HepG2 (cell line): ENCODE measurements around the gene NGF. TPM values are rescaled to one million over a fixed set of nuclear protein-coding genes. Genes with fewer than 3 reads are reported as not detected.

Experiments used
- ATAC-seq: fragments of 200-7000 bp; cut with Tn5 transposase; 3 replicates; pipeline ENCODE4 v1.9.1; 2020; ENCODE audit warnings: mild to moderate bottlenecking, moderate library complexity
- BruUV-seq: library from RNA; stranded (reverse); fragments of 400-500 nt; replicated peaks from 2 replicates; lab custom pipeline; 2021; lab: Mats Ljungman, UMichigan
- CTCF ChIA-PET: fragments of 300-600 bp; formaldehyde crosslinking; extraction: SDS; loops from one replicate; lab custom pipeline; 2021; ENCODE audit warnings: low total read pairs, inconsistent platforms, low intra/inter-chr PET ratio; lab: Yijun Ruan, JAX
- POLR2A ChIA-PET: fragments of 350-600 bp; sonication (Branson Sonifier 250); formaldehyde crosslinking; loops from one replicate; lab custom pipeline; 2020; ENCODE audit warnings: antibody characterized with exemption, inconsistent platforms; lab: Yijun Ruan, JAX
- DNase-seq: peaks from one replicate; pipeline ENCODE4 v3.0.0-alpha.2; 2015; ENCODE audit warnings: low spot score
- FAIRE-seq: peaks from 3 replicates; lab custom pipeline; 2011; peaks lifted over from hg19 to GRCh38; lab: Jason Lieb, UNC
- H2AFZ ChIP-seq: one replicate; pipeline ENCODE4 v1.6.1; 2011; ENCODE audit warnings: low read length, inconsistent platforms
- H3K27ac ChIP-seq: fragments of 300-600 bp; 3 replicates; pipeline ENCODE4 v1.8.0; 2011; ENCODE audit warnings: mixed run types, mild to moderate bottlenecking, mixed read lengths, low read length, inconsistent platforms; ENCODE audit not compliant: insufficient read depth; ENCODE audit errors: extremely low read length
- H3K27me3 ChIP-seq, 2 experiments: fragments of 200-600 bp in 1 of 2; 2 replicates in 1 of 2; 3 replicates in 1 of 2; pipeline versions ENCODE4 v1.6.0 to v1.8.0; 2011; ENCODE audit warnings: low read length in 2 of 2, mild to moderate bottlenecking in 2 of 2, moderate library complexity in 2 of 2, inconsistent platforms in 1 of 2; ENCODE audit not compliant: insufficient read depth in 2 of 2, control insufficient read depth in 1 of 2
- H3K36me3 ChIP-seq, 2 experiments: fragments of 200-600 bp in 1 of 2; replicated peaks in 1 of 2; 2 replicates in 1 of 2; 3 replicates in 1 of 2; pipeline versions ENCODE4 v1.5.1 to v1.8.0; 2011; ENCODE audit warnings: low read length in 2 of 2, inconsistent platforms in 1 of 2; ENCODE audit not compliant: insufficient read depth in 2 of 2, control insufficient read depth in 1 of 2
- H3K4me1 ChIP-seq: 2 replicates; pipeline ENCODE4 v1.5.1; 2012; ENCODE audit warnings: low read length, inconsistent platforms; ENCODE audit not compliant: insufficient read depth
- H3K4me2 ChIP-seq: 2 replicates; pipeline ENCODE4 v1.6.0; 2011; ENCODE audit warnings: low read depth, low read length, inconsistent platforms
- H3K4me3 ChIP-seq, 3 experiments: fragments of 200-600 bp in 1 of 3; sonication (generic), shearing (Covaris generic) in 1 of 3; replicated peaks in 1 of 3; 2 replicates each; pipeline ENCODE4 v1.5.1; 2011 to 2016; ENCODE audit warnings: low read length in 3 of 3, inconsistent platforms in 2 of 3, low read depth in 2 of 3, mild to moderate bottlenecking in 2 of 3, control low read depth in 1 of 3, mixed read lengths in 1 of 3; ENCODE audit not compliant: insufficient read depth in 1 of 3
- H3K79me2 ChIP-seq: one replicate; pipeline ENCODE4 v1.6.1; 2011; ENCODE audit warnings: low read length, inconsistent platforms; ENCODE audit not compliant: insufficient read depth
- H3K9ac ChIP-seq: 2 replicates; pipeline ENCODE4 v1.6.0; 2011; ENCODE audit warnings: mild to moderate bottlenecking, low read depth, low read length, inconsistent platforms; ENCODE audit not compliant: insufficient read depth
- H3K9me3 ChIP-seq: 2 replicates; pipeline ENCODE4 v1.5.1; 2012; ENCODE audit warnings: mild to moderate bottlenecking, low read length
- H4K20me1 ChIP-seq: 2 replicates; pipeline ENCODE4 v1.6.0; 2011; ENCODE audit warnings: inconsistent platforms, mild to moderate bottlenecking, low read length, moderate library complexity; ENCODE audit not compliant: insufficient read depth
- ARHGAP35 ChIP-seq: sonication (generic); formaldehyde crosslinking; IDR thresholded peaks from 2 replicates; pipeline ENCODE4 v1.9.0; 2022; ENCODE audit warnings: mild to moderate bottlenecking, inconsistent platforms, moderate library complexity, missing genetic modification reagents, borderline replicate concordance
- EP300 ChIP-seq, 3 experiments: sonication (generic) in 1 of 3; formaldehyde crosslinking in 1 of 3; IDR thresholded peaks; 2 replicates each; pipeline versions ENCODE4 v1.5.1 to v1.6.1; 2011 to 2020; ENCODE audit warnings: low read depth in 2 of 3, low read length in 2 of 3, borderline replicate concordance in 1 of 3, improper control_type of control experiment in 1 of 3, mild to moderate bottlenecking in 1 of 3, missing genetic modification reagents in 1 of 3, moderate library complexity in 1 of 3
- GATA4 ChIP-seq: sonication (generic); IDR thresholded peaks from 2 replicates; pipeline ENCODE4 v1.6.1; 2016; ENCODE audit warnings: antibody characterized with exemption, low read depth, borderline replicate concordance
- IRX3 ChIP-seq: sonication (generic); formaldehyde crosslinking; IDR thresholded peaks from 2 replicates; pipeline ENCODE4 v1.8.1; 2023; ENCODE audit warnings: mild to moderate bottlenecking, low read depth, missing genetic modification reagents, borderline replicate concordance
- NPAS2 ChIP-seq: sonication (generic); formaldehyde crosslinking; IDR thresholded peaks from 2 replicates; pipeline ENCODE4 v1.8.0; 2022; ENCODE audit warnings: mild to moderate bottlenecking, missing genetic modification reagents, borderline replicate concordance
- SOX6 ChIP-seq, 2 experiments: fragments of 450-650 bp in 1 of 2; sonication (generic) in 1 of 2; formaldehyde crosslinking in 1 of 2; IDR thresholded peaks; 2 replicates each; pipeline versions ENCODE4 v1.4.0 to v1.6.1; 2017 to 2020; ENCODE audit warnings: antibody characterized with exemption in 1 of 2, mild to moderate bottlenecking in 1 of 2, missing genetic modification reagents in 1 of 2
- ZNF282 ChIP-seq: fragments of 450-650 bp; IDR thresholded peaks from 2 replicates; pipeline ENCODE4 v1.6.1; 2018; ENCODE audit not compliant: partially characterized antibody
- WGBS: methylation state at CpG from one replicate; pipeline ENCODE4 v1.1.6; 2017; ENCODE audit warnings: low lambda C conversion rate; 5-methylcytosine and 5-hydroxymethylcytosine counted together
- in situ Hi-C: cut with HindIII; loops from 2 replicates; pipeline ENCODE4 v1.10.0; 2017; ENCODE audit warnings: low pct_unique_long_range_greater_than_20kb; ENCODE audit not compliant: extremely low pct_ligation_motif_present
- intact Hi-C: fragments of 100-400 bp; cut with micrococcal nuclease; formaldehyde crosslinking; loops from one replicate; pipeline ENCODE4 v1.10.0; 2022; ENCODE audit not compliant: unreplicated experiment
- polyA plus RNA-seq, 8 experiments: library from polyadenylated mRNA; depleted of rRNA in 3 of 8; stranded (reverse) in 7 of 8; unstranded in 1 of 8; fragments of >200 nt; fragmentation: Illumina TruSeq in 4 of 8; extraction: Trizol in 4 of 8; gene quantifications; 2 replicates each; pipeline versions ENCODE4 v1.2.1 to v1.2.3, GENCODE V29; 2011 to 2016; ENCODE audit warnings: low read depth in 4 of 8, missing spikeins in 1 of 8, mixed read lengths in 1 of 8; ENCODE audit not compliant: insufficient read depth in 1 of 8
- total RNA-seq, 5 experiments: library from RNA; depleted of rRNA; stranded (reverse); fragments of >200 nt; fragmentation: Illumina TruSeq; extraction: Trizol; gene quantifications; 2 replicates each; pipeline ENCODE4 v1.2.3, GENCODE V29; 2016; ENCODE audit warnings: low read depth in 1 of 5
- TF ChIP-seq, protein P1 (sequence below): IDR thresholded peaks from 2 replicates; pipeline ENCODE4 v1.6.1; 2016; ENCODE audit warnings: mild to moderate bottlenecking, missing biosample characterization, missing genetic modification reagents

The NGF gene
- total and polyA plus RNA-seq, 2 of the 13 experiments (the other 11 are each of a cell fraction or from before 2014, with no cell fraction given): not detected

DNA sequence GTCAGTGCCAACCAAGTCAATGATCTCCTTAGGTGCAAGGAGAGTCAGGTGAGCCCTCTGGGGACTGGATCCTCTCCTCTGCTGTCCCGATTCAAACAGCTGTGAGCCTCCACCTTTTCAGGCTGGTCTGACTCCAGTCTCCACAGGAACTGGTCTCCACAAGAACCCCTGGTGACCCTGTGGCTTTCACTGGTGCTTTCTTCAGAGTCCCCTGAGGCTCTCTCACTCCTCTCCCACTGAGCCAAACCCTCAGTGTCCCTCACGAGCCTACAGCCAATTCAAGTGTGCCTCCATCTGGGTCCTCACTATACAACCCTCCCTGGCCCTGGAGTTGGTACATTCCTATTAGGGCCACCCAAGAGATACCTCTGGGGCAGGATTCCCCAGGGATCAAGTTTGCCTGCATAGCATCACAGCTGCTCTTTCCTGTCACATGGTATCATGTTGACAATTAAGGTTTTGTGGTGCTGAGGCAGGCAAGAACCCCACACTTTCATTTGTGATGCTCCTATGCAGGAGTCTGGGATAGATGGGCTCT, 5.2 kb upstream of the NGF start:
- BruUV-seq: no TSS peak
- Histone ChIP-seq H3K27ac (no peak overlapping the region), H3K79me2 (no peaks in the 10 kb centered on the region), H3K4me2 (no peak overlapping the region), H3K36me3 (no peaks in the 10 kb centered on the region), H3K9me3 (no peaks in the 10 kb centered on the region), H3K4me1 (no peaks in the 10 kb centered on the region), H3K9ac (no peak overlapping the region), H3K4me3 (no peak overlapping the region), H4K20me1 (no peaks in the 10 kb centered on the region), H3K27me3 (no peaks in the 10 kb centered on the region), H2AFZ (no peak overlapping the region)
- ChIA-PET POLR2A (no interaction called here), CTCF (no interaction called here)
- FAIRE-seq: no peak
- DNase-seq: no peak
- intact Hi-C loops: no loop called here
- ATAC-seq: no peak
- TF ChIP-seq NPAS2 (CRISPR knock-in tag) (no peak), IRX3 (CRISPR knock-in tag) (no peak), ZNF282 (no peak), SOX6 (IDR thresholded peaks at IDR 0.05) (no peak), SOX6 (CRISPR knock-in tag; IDR thresholded peaks at IDR 0.05) (no peak), EP300 (IDR thresholded peaks at IDR 0.05; ENCODE audit: low read depth in 2 of 2, low read length in 2 of 2) (no peak), EP300 (CRISPR knock-in tag; IDR thresholded peaks at IDR 0.05; ENCODE audit: borderline replicate concordance) (no peak), GATA4 (no peak), ARHGAP35 (CRISPR knock-in tag) (no peak)
- TF ChIP-seq, protein P1, sequence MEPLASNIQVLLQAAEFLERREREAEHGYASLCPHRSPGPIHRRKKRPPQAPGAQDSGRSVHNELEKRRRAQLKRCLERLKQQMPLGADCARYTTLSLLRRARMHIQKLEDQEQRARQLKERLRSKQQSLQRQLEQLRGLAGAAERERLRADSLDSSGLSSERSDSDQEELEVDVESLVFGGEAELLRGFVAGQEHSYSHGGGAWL: no peak
- in situ Hi-C loops: no loop called here
- 0% methylated on average over 2 of the region's 2 CpGs for WGBS
